Glomerular endothelial cell (primary cell): Measurements from ENCODE around the gene CAMK1D. TPM values are rescaled to one million over a fixed set of nuclear protein-coding genes. Genes with fewer than 3 reads are reported as not detected.
"Not testable (repeated sequence)": the region's sequence is repeated elsewhere in the genome, so short reads cannot be mapped to it uniquely, and the experiment has no call there.

Source experiments
- DNase-seq: peaks from one replicate; pipeline ENCODE4 v3.0.0-alpha.2; 2011; ENCODE audit warnings: low read depth, low spot score; ENCODE audit errors: extremely low read depth
- total RNA-seq: library from RNA; depleted of rRNA; stranded (reverse); fragments of >200 nt; gene quantifications from 2 replicates; pipeline ENCODE4 v1.2.3, GENCODE V29; 2015

CAMK1D gene
- total RNA-seq, 1 donor from 2014 or later = 2.0 TPM

- no peak for DNase-seq
These were observed 192.9 kb downstream of the CAMK1D start for GRCh38 chr10:12542133-12542670.

GRCh38 chr10:12543589-12543988 lies 194.2 kb downstream of the CAMK1D start:
- no peak for DNase-seq

GRCh38 chr10:12546160-12546802 lies 196.9 kb downstream of the CAMK1D start:
- not testable (repeated sequence) for DNase-seq

GRCh38 chr10:12547301-12547771 lies 198.0 kb downstream of the CAMK1D start:
- DNase-seq = no peak

- DNase-seq = no peak
These were observed 199.9 kb downstream of the CAMK1D start for GRCh38 chr10:12549297-12549696.

GRCh38 chr10:12550994-12551393 lies 201.6 kb downstream of the CAMK1D start:
- DNase-seq = no peak

GRCh38 chr10:12556039-12556438 lies 206.7 kb downstream of the CAMK1D start:
- no peak for DNase-seq

GRCh38 chr10:12559578-12560178 lies 210.3 kb downstream of the CAMK1D start:
- no peak for DNase-seq

- no peak for DNase-seq
These were observed 212.0 kb downstream of the CAMK1D start for GRCh38 chr10:12561307-12561706.

- no peak for DNase-seq
These were observed 212.4 kb downstream of the CAMK1D start for GRCh38 chr10:12561720-12562119.

GRCh38 chr10:12563489-12563888 lies 214.1 kb downstream of the CAMK1D start:
- DNase-seq = no peak

- DNase-seq = no peak
These were observed 214.8 kb downstream of the CAMK1D start for GRCh38 chr10:12564173-12564572.

- no peak for DNase-seq
These were observed 217.1 kb downstream of the CAMK1D start for GRCh38 chr10:12566161-12567115.

- no peak for DNase-seq
These were observed 219.2 kb downstream of the CAMK1D start for GRCh38 chr10:12568391-12569009.

GRCh38 chr10:12572281-12572680 lies 222.9 kb downstream of the CAMK1D start:
- no peak for DNase-seq

- DNase-seq = no peak
These were observed 228.3 kb downstream of the CAMK1D start for GRCh38 chr10:12577610-12578009.

GRCh38 chr10:12579954-12580858 lies 230.9 kb downstream of the CAMK1D start:
- no peak for DNase-seq

- no peak for DNase-seq
These were observed 234.7 kb downstream of the CAMK1D start for GRCh38 chr10:12583891-12584595.

GRCh38 chr10:12586741-12587140 lies 237.4 kb downstream of the CAMK1D start:
- no peak for DNase-seq
